ENCODE results near the gene BEND5. TPM values are rescaled to one million over a fixed set of nuclear protein-coding genes. Genes with fewer than 3 reads are reported as not detected.
A peak's percentile ranks its signal among the peaks of the same experiment; 100 is the strongest.

Gene BEND5
- total and polyA plus RNA-seq, 7 donors: 1.6 to 12.7 (median 10.9) TPM

DNA sequence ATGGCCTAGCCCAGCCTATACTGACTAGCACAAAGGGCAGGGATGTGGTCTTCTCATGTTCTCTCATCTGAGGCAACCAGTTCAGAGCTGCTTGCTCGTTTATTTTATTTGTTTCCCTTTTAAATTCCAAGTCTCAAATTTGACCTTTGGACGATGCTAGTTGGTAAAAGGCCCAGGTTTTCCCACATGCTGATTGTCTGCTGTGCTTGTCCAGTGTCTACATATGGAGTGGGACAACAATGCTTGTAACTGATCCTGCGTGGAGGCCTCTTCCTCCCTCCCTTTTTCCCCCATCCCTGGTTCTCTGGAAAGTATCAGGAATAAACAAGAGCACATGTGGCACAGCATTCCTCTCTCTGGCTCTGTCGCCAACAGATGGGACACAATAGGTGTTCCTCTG, 34.0 kb upstream of the BEND5 start:
- TF ChIP-seq, protein P1, sequence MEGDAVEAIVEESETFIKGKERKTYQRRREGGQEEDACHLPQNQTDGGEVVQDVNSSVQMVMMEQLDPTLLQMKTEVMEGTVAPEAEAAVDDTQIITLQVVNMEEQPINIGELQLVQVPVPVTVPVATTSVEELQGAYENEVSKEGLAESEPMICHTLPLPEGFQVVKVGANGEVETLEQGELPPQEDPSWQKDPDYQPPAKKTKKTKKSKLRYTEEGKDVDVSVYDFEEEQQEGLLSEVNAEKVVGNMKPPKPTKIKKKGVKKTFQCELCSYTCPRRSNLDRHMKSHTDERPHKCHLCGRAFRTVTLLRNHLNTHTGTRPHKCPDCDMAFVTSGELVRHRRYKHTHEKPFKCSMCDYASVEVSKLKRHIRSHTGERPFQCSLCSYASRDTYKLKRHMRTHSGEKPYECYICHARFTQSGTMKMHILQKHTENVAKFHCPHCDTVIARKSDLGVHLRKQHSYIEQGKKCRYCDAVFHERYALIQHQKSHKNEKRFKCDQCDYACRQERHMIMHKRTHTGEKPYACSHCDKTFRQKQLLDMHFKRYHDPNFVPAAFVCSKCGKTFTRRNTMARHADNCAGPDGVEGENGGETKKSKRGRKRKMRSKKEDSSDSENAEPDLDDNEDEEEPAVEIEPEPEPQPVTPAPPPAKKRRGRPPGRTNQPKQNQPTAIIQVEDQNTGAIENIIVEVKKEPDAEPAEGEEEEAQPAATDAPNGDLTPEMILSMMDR (IDR thresholded peaks at IDR 0.05): no peak
- TF ChIP-seq EP300 (IDR thresholded peaks at IDR 0.05) (no peak), POLR2A (IDR thresholded peaks at IDR 0.05) (no peak), POLR2AphosphoS5 (IDR thresholded peaks at IDR 0.05) (peak in 1 of 4 donors; percentile 21)
- H3K27me3 ChIP-seq: no peaks in the 10 kb centered on the region
- no peak overlapping the region for H3K4me3 ChIP-seq
- H3K27ac ChIP-seq: peak overlapping the region in 2 of 4 donors; percentile 31 to 34
- H3K4me1 ChIP-seq: peaks cover 0 to 42% (median 32%) of the 10 kb centered on the region in 4 donors
- H3K36me3 ChIP-seq: no peaks in the 10 kb centered on the region
- no peaks in the 10 kb centered on the region for H3K9me3 ChIP-seq
- no peak for DNase-seq
- 28 to 54% methylated on average over 4 of the region's 4 CpGs for WGBS, 2 donors
- intact Hi-C loops (cut with DNase I): no loop called here

DNA sequence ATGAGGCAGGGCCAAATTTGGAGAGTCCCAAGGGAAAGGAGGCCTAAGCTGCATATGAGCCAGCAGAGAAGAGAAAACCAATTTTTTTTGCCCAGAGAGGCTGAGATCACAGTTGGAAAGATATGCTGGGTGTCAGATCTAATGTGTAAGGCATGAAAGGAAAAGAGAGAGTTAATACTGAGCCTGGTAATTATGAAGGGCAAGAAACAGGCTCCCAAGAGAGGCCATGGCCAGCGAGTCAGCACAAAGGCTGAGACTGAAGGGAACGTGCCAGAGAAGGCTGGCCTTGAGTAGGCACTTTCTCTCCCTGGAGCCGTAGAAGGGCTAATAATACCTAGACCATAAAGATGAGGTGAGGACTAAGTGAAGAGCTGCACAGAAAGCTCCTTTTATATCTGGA, 31.8 kb upstream of the BEND5 start:
- Histone ChIP-seq H3K4me1 (peaks cover 0 to 64% (median 42%) of the 10 kb centered on the region in 4 donors), H3K4me3 (no peak overlapping the region), H3K36me3 (no peaks in the 10 kb centered on the region), H3K9me3 (no peaks in the 10 kb centered on the region), H3K27ac (peak overlapping the region in 2 of 4 donors; percentile 13 to 40), H3K27me3 (no peaks in the 10 kb centered on the region)
- intact Hi-C loops (cut with DNase I): no loop called here
- TF ChIP-seq POLR2A (IDR thresholded peaks at IDR 0.05): no peak
- no peak for DNase-seq
- 58 to 70% methylated on average over 3 of the region's 3 CpGs for WGBS, 2 donors

DNA sequence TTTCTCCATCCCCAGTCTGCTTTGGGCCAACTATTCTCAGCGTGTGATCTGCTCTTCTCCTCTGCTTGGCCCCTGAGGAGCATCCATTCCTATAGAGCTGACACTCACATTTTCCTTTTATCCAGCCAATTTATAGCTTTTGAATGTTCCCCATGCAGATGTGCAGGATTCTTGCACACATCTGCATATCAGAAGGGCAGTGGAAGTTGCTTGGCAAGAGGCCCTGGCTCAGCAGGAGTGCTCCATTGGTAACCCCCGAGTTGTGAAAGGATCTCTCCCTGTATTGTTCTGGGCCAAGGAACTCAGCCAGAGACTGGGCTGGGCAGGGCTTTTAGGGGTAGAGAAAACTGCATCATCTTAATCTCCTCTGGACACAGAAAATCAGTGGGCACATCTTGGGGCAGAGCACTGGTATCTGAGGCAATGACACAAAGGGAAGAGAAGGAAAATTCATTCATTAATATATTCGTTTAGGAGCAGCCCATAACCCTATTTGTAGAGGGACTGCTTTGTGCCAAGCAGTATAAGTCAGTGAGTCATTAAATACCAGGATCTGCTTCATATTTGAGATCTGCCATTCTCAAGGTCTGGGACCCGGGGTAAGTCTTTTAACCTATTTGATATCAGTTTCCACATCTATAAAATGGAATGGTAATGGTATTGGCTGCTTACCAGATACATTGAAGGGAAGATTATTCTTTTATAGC, 31.0 kb upstream of the BEND5 start:
- Histone ChIP-seq H3K4me3 (no peak overlapping the region), H3K36me3 (no peaks in the 10 kb centered on the region), H3K9me3 (no peaks in the 10 kb centered on the region), H3K27me3 (no peaks in the 10 kb centered on the region), H3K27ac (peak overlapping the region in 2 of 4 donors; percentile 13 to 40), H3K4me1 (peaks cover 0 to 68% (median 44%) of the 10 kb centered on the region in 4 donors)
- WGBS, 2 donors: 50 to 66% methylated on average over 4 of the region's 4 CpGs
- DNase-seq: no peak
- intact Hi-C loops (cut with DNase I): no loop called here
- TF ChIP-seq EP300 (IDR thresholded peaks at IDR 0.05): no peak
- TF ChIP-seq, protein P1 (IDR thresholded peaks at IDR 0.05): no peak
- no peak for TF ChIP-seq POLR2A (IDR thresholded peaks at IDR 0.05)
- no peak for TF ChIP-seq POLR2AphosphoS5 (IDR thresholded peaks at IDR 0.05)

DNA sequence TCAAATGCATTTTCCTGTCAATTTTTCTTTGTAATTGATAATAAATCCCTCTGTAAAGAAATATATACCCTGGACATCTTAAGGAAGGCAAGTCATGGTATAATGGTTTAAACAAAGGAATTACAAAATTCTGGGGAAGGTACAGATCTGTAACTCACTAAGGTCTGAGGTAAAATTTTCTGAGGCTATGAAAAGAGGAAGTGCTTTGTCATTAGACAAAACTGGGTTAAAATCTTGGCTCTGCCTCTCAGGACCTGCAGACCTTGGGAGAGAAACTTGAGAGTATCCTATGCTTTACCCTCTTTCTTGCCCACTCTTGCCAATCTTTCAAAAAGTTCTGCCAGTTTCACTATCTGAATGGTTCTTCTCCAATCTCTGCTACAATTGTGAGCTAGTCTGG, 26.8 kb upstream of the BEND5 start:
- no peaks in the 10 kb centered on the region for H3K36me3 ChIP-seq
- intact Hi-C loops (cut with DNase I): loop anchor here (5.0 kb wide), 1 partner anchor 51 kb away; no protein-coding TSS in a partner anchor
- TF ChIP-seq EP300 (IDR thresholded peaks at IDR 0.05): no peak
- no peak for TF ChIP-seq POLR2AphosphoS5 (IDR thresholded peaks at IDR 0.05)
- TF ChIP-seq, protein P1 (IDR thresholded peaks at IDR 0.05): no peak

DNA sequence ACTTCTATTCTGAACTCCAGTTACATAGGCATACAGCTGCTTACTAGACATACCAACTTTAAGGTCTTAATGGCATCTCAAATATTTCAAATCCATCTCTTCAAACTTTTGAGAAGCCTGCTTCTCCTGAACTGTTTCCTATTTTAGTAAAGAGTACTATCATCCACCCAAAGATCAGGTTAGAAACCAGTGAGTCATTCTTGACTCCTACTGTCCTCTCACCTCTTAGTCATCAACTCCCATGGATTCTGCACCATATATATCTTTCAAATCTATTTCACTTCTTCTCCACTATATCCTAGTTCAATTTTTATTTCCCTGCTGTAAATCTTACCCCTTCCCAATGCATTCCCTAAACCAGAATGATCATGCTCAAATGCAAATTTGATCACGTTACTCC, 18.1 kb upstream of the BEND5 start:
- H3K36me3 ChIP-seq: no peaks in the 10 kb centered on the region
- TF ChIP-seq, protein P1 (IDR thresholded peaks at IDR 0.05): no peak
- no peak for TF ChIP-seq EP300 (IDR thresholded peaks at IDR 0.05)
- TF ChIP-seq POLR2A (IDR thresholded peaks at IDR 0.05): no peak
- no peak for TF ChIP-seq POLR2AphosphoS5 (IDR thresholded peaks at IDR 0.05)
- H3K27ac ChIP-seq: no peak overlapping the region
- peaks cover 0 to 46% (median 32%) of the 10 kb centered on the region in 4 donors for H3K4me1 ChIP-seq
- H3K4me3 ChIP-seq: no peak overlapping the region
- intact Hi-C loops (cut with DNase I): no loop called here
- WGBS, 2 donors: 0 to 52% methylated on average over 1 of the region's 1 CpG
- no peak for DNase-seq
- H3K27me3 ChIP-seq: no peaks in the 10 kb centered on the region
- H3K9me3 ChIP-seq: no peaks in the 10 kb centered on the region

More for the DNA sequence above, 26.8 kb upstream of the BEND5 start:
- Histone ChIP-seq H3K27ac (peak overlapping the region in 1 of 4 donors; percentile 33), H3K9me3 (no peaks in the 10 kb centered on the region), H3K4me3 (no peak overlapping the region), H3K27me3 (no peaks in the 10 kb centered on the region), H3K4me1 (peaks cover 0 to 39% (median 26%) of the 10 kb centered on the region in 4 donors)
- no peak for DNase-seq

Data from sigmoid colon (tissue), 7 donors.